Dendritic cell treated with granulocyte-macrophage colony-stimulating factor and Interleukin-4, amounts not matched to agents 40 ng/mL and 50 ng/mL, for 4 days (primary cell): ENCODE data around the gene IRF7.
"Not testable (repeated sequence)": the region's sequence is repeated elsewhere in the genome, so short reads cannot be mapped to it uniquely, and the experiment has no call there.

Experiments used
- H3K27ac Mint-ChIP-seq: one replicate; pipeline ENCODE4 v1.8.0; 2022; ENCODE audit warnings: mild to moderate bottlenecking, mixed read lengths
- H3K27me3 Mint-ChIP-seq: one replicate; pipeline ENCODE4 v1.8.0; 2022; ENCODE audit warnings: mild to moderate bottlenecking, mixed read lengths
- H3K36me3 Mint-ChIP-seq: one replicate; pipeline ENCODE4 v1.8.0; 2022; ENCODE audit warnings: low read depth, mixed read lengths
- H3K4me1 Mint-ChIP-seq: one replicate; pipeline ENCODE4 v1.8.0; 2022; ENCODE audit warnings: low read depth, mixed read lengths
- H3K4me3 Mint-ChIP-seq: one replicate; pipeline ENCODE4 v1.8.0; 2022; ENCODE audit warnings: mild to moderate bottlenecking, moderate library complexity, mixed read lengths
- H3K9me3 Mint-ChIP-seq: one replicate; pipeline ENCODE4 v1.8.0; 2022; ENCODE audit warnings: mixed read lengths
- intact Hi-C: fragments of 100-400 bp; cut with micrococcal nuclease; formaldehyde crosslinking; loops from one replicate; pipeline ENCODE4 v1.15.0; 2022

IRF7 gene

GRCh38 chr11:615504-616319, at the start of gene IRF7:
Gene IRF7, minus strand, starts transcription at chr11:615950. Its CDS starts 586 bp downstream, at chr11:615364.
- Mint-ChIP-seq H3K27me3 (no peaks in the 10 kb centered on the region), H3K4me1 (peaks cover 69% of the 10 kb centered on the region)
- intact Hi-C loops = loop anchor here (2.0 to 5.0 kb wide), 2 partner anchors 38 to 79 kb away; partner anchors contain the start of genes DEAF1, PHRF1 and TMEM80

GRCh38 chr11:665062-665703, 49.4 kb upstream of the IRF7 start:
- no peaks in the 10 kb centered on the region for H3K9me3 Mint-ChIP-seq
- H3K4me3 Mint-ChIP-seq = no peak overlapping the region
- H3K4me1 Mint-ChIP-seq = peaks cover 27% of the 10 kb centered on the region
- H3K36me3 Mint-ChIP-seq = peaks cover 67% of the 10 kb centered on the region
- H3K27me3 Mint-ChIP-seq = no peaks in the 10 kb centered on the region
- no peak overlapping the region for H3K27ac Mint-ChIP-seq
- intact Hi-C loops = no loop called here

More at GRCh38 chr11:615504-616319, at the start of gene IRF7:
- Mint-ChIP-seq H3K4me3 (peak within 1 kb of the TSS; percentile 86), H3K36me3 (peaks cover 76% of the 10 kb centered on the region), H3K9me3 (no peaks in the 10 kb centered on the region), H3K27ac (peak within 1 kb of the TSS; percentile 95)

GRCh38 chr11:662689-663274, 47.0 kb upstream of the IRF7 start:
- intact Hi-C loops = loop anchor here (1.0 kb wide), 1 partner anchor 61 kb away; no protein-coding TSS in a partner anchor
- no peak overlapping the region for H3K4me3 Mint-ChIP-seq
- H3K27ac Mint-ChIP-seq = no peak overlapping the region
- H3K27me3 Mint-ChIP-seq = no peaks in the 10 kb centered on the region
- H3K9me3 Mint-ChIP-seq = no peaks in the 10 kb centered on the region
- H3K4me1 Mint-ChIP-seq = peaks cover 27% of the 10 kb centered on the region
- peaks cover 84% of the 10 kb centered on the region for H3K36me3 Mint-ChIP-seq

GRCh38 chr11:660681-661444, 45.1 kb upstream of the IRF7 start:
- peaks cover 88% of the 10 kb centered on the region for H3K36me3 Mint-ChIP-seq
- peaks cover 20% of the 10 kb centered on the region for H3K4me1 Mint-ChIP-seq
- no peaks in the 10 kb centered on the region for H3K27me3 Mint-ChIP-seq
- H3K9me3 Mint-ChIP-seq = no peaks in the 10 kb centered on the region
- H3K27ac Mint-ChIP-seq = no peak overlapping the region
- intact Hi-C loops = no loop called here
- H3K4me3 Mint-ChIP-seq = no peak overlapping the region

GRCh38 chr11:660281-660680, 44.5 kb upstream of the IRF7 start:
- Mint-ChIP-seq H3K9me3 (no peaks in the 10 kb centered on the region), H3K36me3 (peaks cover 85% of the 10 kb centered on the region), H3K4me3 (no peak overlapping the region), H3K27me3 (no peaks in the 10 kb centered on the region), H3K4me1 (peaks cover 16% of the 10 kb centered on the region), H3K27ac (no peak overlapping the region)
- intact Hi-C loops = no loop called here

GRCh38 chr11:659532-660085, 43.9 kb upstream of the IRF7 start:
- peaks cover 90% of the 10 kb centered on the region for H3K36me3 Mint-ChIP-seq
- no peaks in the 10 kb centered on the region for H3K27me3 Mint-ChIP-seq
- H3K9me3 Mint-ChIP-seq = no peaks in the 10 kb centered on the region
- peaks cover 16% of the 10 kb centered on the region for H3K4me1 Mint-ChIP-seq
- no peak overlapping the region for H3K27ac Mint-ChIP-seq
- intact Hi-C loops = no loop called here
- no peak overlapping the region for H3K4me3 Mint-ChIP-seq

GRCh38 chr11:657691-658126, 42.0 kb upstream of the IRF7 start:
- peaks cover 80% of the 10 kb centered on the region for H3K36me3 Mint-ChIP-seq
- no peaks in the 10 kb centered on the region for H3K9me3 Mint-ChIP-seq
- no peak overlapping the region for H3K4me3 Mint-ChIP-seq
- H3K27ac Mint-ChIP-seq = no peak overlapping the region
- intact Hi-C loops = no loop called here
- H3K27me3 Mint-ChIP-seq = no peaks in the 10 kb centered on the region
- peaks cover 19% of the 10 kb centered on the region for H3K4me1 Mint-ChIP-seq

- Mint-ChIP-seq H3K9me3 (no peaks in the 10 kb centered on the region), H3K4me3 (no peak overlapping the region), H3K36me3 (peaks cover 77% of the 10 kb centered on the region), H3K4me1 (peaks cover 17% of the 10 kb centered on the region), H3K27ac (no peak overlapping the region), H3K27me3 (no peaks in the 10 kb centered on the region)
- intact Hi-C loops = no loop called here
Measured at GRCh38 chr11:656866-657265, 41.1 kb upstream of the IRF7 start.

GRCh38 chr11:656426-656825, 40.7 kb upstream of the IRF7 start:
- no peaks in the 10 kb centered on the region for H3K9me3 Mint-ChIP-seq
- H3K27me3 Mint-ChIP-seq = no peaks in the 10 kb centered on the region
- H3K4me1 Mint-ChIP-seq = peaks cover 13% of the 10 kb centered on the region
- intact Hi-C loops = no loop called here
- H3K4me3 Mint-ChIP-seq = no peak overlapping the region
- H3K27ac Mint-ChIP-seq = no peak overlapping the region
- H3K36me3 Mint-ChIP-seq = peaks cover 77% of the 10 kb centered on the region

GRCh38 chr11:655036-655726, 39.4 kb upstream of the IRF7 start:
- Mint-ChIP-seq H3K27ac (no peak overlapping the region), H3K36me3 (peaks cover 82% of the 10 kb centered on the region), H3K4me3 (no peak overlapping the region), H3K27me3 (no peaks in the 10 kb centered on the region), H3K9me3 (no peaks in the 10 kb centered on the region), H3K4me1 (peaks cover 13% of the 10 kb centered on the region)
- intact Hi-C loops = no loop called here

- Mint-ChIP-seq H3K4me1 (peaks cover 13% of the 10 kb centered on the region), H3K36me3 (peaks cover 82% of the 10 kb centered on the region)
- H3K27ac Mint-ChIP-seq, H3K4me3 Mint-ChIP-seq, H3K9me3 Mint-ChIP-seq, H3K27me3 Mint-ChIP-seq, intact Hi-C loops: not testable (repeated sequence)
Measured at GRCh38 chr11:654444-654843, 38.7 kb upstream of the IRF7 start.

GRCh38 chr11:653837-654236, 38.1 kb upstream of the IRF7 start:
- no peaks in the 10 kb centered on the region for H3K9me3 Mint-ChIP-seq
- intact Hi-C loops = no loop called here
- H3K36me3 Mint-ChIP-seq = peaks cover 82% of the 10 kb centered on the region
- no peaks in the 10 kb centered on the region for H3K27me3 Mint-ChIP-seq
- no peak overlapping the region for H3K4me3 Mint-ChIP-seq
- H3K4me1 Mint-ChIP-seq = peaks cover 13% of the 10 kb centered on the region
- peak overlapping the region; percentile 69 for H3K27ac Mint-ChIP-seq

- H3K4me1 Mint-ChIP-seq = peaks cover 13% of the 10 kb centered on the region
- H3K36me3 Mint-ChIP-seq = peaks cover 82% of the 10 kb centered on the region
- H3K4me3 Mint-ChIP-seq, H3K9me3 Mint-ChIP-seq, H3K27me3 Mint-ChIP-seq, intact Hi-C loops: not testable (repeated sequence)
- H3K27ac Mint-ChIP-seq = peak overlapping the region; percentile 69
Measured at GRCh38 chr11:653136-653535, 37.4 kb upstream of the IRF7 start.
